GM12892 (cell line): ENCODE data around the gene TBC1D13.

Experiments
- POLR2A ChIP-seq: IDR thresholded peaks from 2 replicates; pipeline ENCODE4 v1.6.1; 2011; ENCODE audit warnings: low read depth, low read length, control low read depth
- POLR2AphosphoS5 ChIP-seq: IDR thresholded peaks from 2 replicates; pipeline ENCODE4 v1.6.1; 2011; ENCODE audit warnings: low read depth, low read length, control low read depth

DNA sequence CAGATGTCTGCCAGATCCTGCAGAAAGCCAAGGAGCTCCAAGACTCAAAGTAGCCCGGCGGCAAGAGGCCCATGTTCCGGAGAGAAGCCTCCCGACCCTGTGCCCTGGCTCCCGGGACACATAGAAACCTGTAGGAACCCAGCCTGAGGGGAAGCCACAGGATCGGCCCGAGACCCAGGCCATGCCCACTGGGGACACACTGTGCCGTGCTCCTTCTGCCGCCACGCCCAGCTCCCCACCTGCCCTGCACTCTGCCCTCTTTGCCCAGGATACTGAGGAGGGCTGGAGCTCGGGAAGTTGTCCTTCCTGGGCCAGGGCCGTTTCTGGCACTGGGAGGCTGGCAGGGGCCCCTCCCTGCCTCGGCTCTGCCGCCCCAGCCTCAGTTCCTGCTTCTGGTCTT, 20.8 kb downstream of the TBC1D13 start:
- TF ChIP-seq POLR2A (no peak), POLR2AphosphoS5 (no peak)
